Body of pancreas (tissue), 4 donors: Measurements from ENCODE around the gene CASP7.

Source experiments
- POLR2A ChIP-seq, 3 donors: fragments of 450-650 bp; IDR thresholded peaks; one replicate each; pipeline ENCODE4 v1.6.1; 2016; ENCODE audit warnings: antibody characterized with exemption in 3 of 3, mild to moderate bottlenecking in 2 of 3
- TF ChIP-seq, protein P1 (sequence below), 7 experiments: fragments of 450-650 bp in 4 of 7; fragments of 200-600 bp in 3 of 7; sonication (generic) in 3 of 7; IDR thresholded peaks; one replicate each; pipeline ENCODE4 v1.5.1; 2016 to 2019; ENCODE audit warnings: antibody characterized with exemption in 7 of 7

DNA sequence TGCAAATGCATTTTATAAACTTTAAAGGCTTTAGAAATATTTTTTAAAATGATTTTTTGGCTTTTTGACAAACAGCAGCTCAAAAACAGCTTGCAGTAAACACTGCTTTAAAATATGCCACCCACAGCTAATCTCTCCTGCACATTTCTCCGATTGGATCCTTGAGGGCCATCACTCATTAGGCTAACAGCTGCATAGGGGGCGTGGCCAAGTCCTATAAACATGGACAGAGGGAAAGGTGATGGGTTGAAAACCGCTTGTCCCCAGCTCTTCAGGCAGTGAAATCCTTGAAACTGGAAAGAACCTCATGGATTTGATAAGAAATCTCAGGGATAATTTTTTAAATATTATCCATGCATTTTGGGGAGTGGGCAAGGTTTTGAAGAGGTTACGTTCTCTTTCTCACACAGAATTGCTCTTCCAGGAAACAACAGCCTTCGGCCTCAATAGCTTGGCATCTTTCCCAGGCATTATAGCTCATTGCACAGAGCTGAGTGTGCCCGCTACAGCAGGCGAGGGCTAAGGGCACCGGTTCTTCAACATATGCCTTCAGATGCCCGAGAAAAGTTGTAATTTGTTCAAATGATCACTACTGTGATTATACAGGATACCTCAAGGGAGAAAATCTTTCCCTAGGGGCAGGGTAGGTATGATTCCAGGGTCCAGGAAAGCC is 73.4 kb downstream of the CASP7 start:
- TF ChIP-seq, protein P1, sequence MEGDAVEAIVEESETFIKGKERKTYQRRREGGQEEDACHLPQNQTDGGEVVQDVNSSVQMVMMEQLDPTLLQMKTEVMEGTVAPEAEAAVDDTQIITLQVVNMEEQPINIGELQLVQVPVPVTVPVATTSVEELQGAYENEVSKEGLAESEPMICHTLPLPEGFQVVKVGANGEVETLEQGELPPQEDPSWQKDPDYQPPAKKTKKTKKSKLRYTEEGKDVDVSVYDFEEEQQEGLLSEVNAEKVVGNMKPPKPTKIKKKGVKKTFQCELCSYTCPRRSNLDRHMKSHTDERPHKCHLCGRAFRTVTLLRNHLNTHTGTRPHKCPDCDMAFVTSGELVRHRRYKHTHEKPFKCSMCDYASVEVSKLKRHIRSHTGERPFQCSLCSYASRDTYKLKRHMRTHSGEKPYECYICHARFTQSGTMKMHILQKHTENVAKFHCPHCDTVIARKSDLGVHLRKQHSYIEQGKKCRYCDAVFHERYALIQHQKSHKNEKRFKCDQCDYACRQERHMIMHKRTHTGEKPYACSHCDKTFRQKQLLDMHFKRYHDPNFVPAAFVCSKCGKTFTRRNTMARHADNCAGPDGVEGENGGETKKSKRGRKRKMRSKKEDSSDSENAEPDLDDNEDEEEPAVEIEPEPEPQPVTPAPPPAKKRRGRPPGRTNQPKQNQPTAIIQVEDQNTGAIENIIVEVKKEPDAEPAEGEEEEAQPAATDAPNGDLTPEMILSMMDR (IDR thresholded peaks at IDR 0.05) = no peak
- no peak for TF ChIP-seq POLR2A (IDR thresholded peaks at IDR 0.05)
